SU-DHL-6 (cell line): Measurements from ENCODE around the gene SAFB2.
A peak's percentile ranks its signal among the peaks of the same experiment; 100 is the strongest.

Experiments used
- H2AFZ ChIP-seq: fragments of 200-600 bp; sonication (generic); 2 replicates; pipeline ENCODE4 v1.6.1; 2014; ENCODE audit warnings: low read depth, mild to moderate bottlenecking, moderate library complexity, mixed read lengths, antibody characterized with exemption, low read length; ENCODE audit not compliant: severe bottlenecking
- H3F3A ChIP-seq: fragments of 200-600 bp; shearing (Covaris generic); 2 replicates; pipeline ENCODE4 v1.6.0; 2016; ENCODE audit warnings: antibody characterized with exemption, mild to moderate bottlenecking; ENCODE audit not compliant: insufficient read depth
- H3K27ac ChIP-seq: fragments of 200-600 bp; sonication (generic); 2 replicates; pipeline ENCODE4 v1.5.1; 2016; ENCODE audit warnings: low read depth, mild to moderate bottlenecking, low read length, moderate library complexity, mixed read lengths
- H3K27me3 ChIP-seq: fragments of 200-600 bp; sonication (generic), shearing (Covaris generic); 2 replicates; pipeline ENCODE4 v1.6.0; 2014; ENCODE audit warnings: mild to moderate bottlenecking, low read length
- H3K36me3 ChIP-seq: fragments of 200-600 bp; sonication (generic); 2 replicates; pipeline ENCODE4 v1.6.1; 2014; ENCODE audit warnings: mild to moderate bottlenecking, low read length, mixed read lengths
- H3K4me2 ChIP-seq: fragments of 300-600, 200-600 bp; shearing (Covaris generic), sonication (generic); 2 replicates; pipeline ENCODE4 v1.6.0; 2014; ENCODE audit warnings: low read length, low read depth, mild to moderate bottlenecking; ENCODE audit not compliant: poor library complexity, severe bottlenecking
- H3K4me3 ChIP-seq: fragments of 200-600 bp; sonication (generic); 2 replicates; pipeline ENCODE4 v1.5.1; 2014; ENCODE audit warnings: antibody characterized with exemption, low read length, mild to moderate bottlenecking, mixed read lengths; ENCODE audit not compliant: insufficient read depth, poor library complexity, severe bottlenecking
- H3K79me2 ChIP-seq: fragments of 200-600 bp; sonication (generic); 2 replicates; pipeline ENCODE4 v1.6.1; 2014; ENCODE audit warnings: mild to moderate bottlenecking, low read length, moderate library complexity; ENCODE audit not compliant: insufficient read depth
- H3K9ac ChIP-seq: fragments of 200-600 bp; sonication (generic); 2 replicates; pipeline ENCODE4 v1.7.0; 2014; ENCODE audit warnings: mild to moderate bottlenecking, low read length
- H3K9me2 ChIP-seq: fragments of 200-600 bp; sonication (generic); replicated peaks from 2 replicates; pipeline ENCODE4 v1.6.1; 2014; ENCODE audit warnings: low read length; ENCODE audit not compliant: insufficient read depth
- H3K9me3 ChIP-seq: fragments of 200-600 bp; sonication (generic); 2 replicates; pipeline ENCODE4 v1.6.1; 2014; ENCODE audit warnings: low read length, mixed read lengths; ENCODE audit not compliant: insufficient read depth
- H4K20me1 ChIP-seq: fragments of 200-600 bp; sonication (generic); 2 replicates; pipeline ENCODE4 v1.6.1; 2014; ENCODE audit warnings: low read depth, mild to moderate bottlenecking, antibody characterized with exemption, low read length, moderate library complexity, mixed read lengths
- CTCF ChIP-seq: fragments of 200-600 bp; sonication (generic); IDR thresholded peaks from one replicate; pipeline ENCODE4 v1.5.1; 2017; ENCODE audit warnings: antibody characterized with exemption, mild to moderate bottlenecking, low read length, moderate library complexity; ENCODE audit not compliant: insufficient read depth, poor library complexity, severe bottlenecking
- EZH2phosphoT487 ChIP-seq: fragments of 200-600 bp; sonication (generic), shearing (Covaris generic); conservative IDR thresholded peaks from 2 replicates; pipeline ENCODE4 v1.6.1; 2018; ENCODE audit warnings: mild to moderate bottlenecking, antibody characterized with exemption, low read length, moderate library complexity, mixed read lengths

SAFB2 gene

GRCh38 chr19:5621311-5621944 is 1.1 kb downstream of the SAFB2 start:
- no peak overlapping the region for H3K27ac ChIP-seq
- peaks cover 36% of the 10 kb centered on the region for H3K36me3 ChIP-seq
- H3K27me3 ChIP-seq = no peaks in the 10 kb centered on the region
- H3K4me2 ChIP-seq = peak overlapping the region; percentile 86
- H3K79me2 ChIP-seq = peaks cover 94% of the 10 kb centered on the region
- no peaks in the 10 kb centered on the region for H3F3A ChIP-seq
- peak overlapping the region; percentile 95 for H3K9ac ChIP-seq
- peaks cover 15% of the 10 kb centered on the region for H4K20me1 ChIP-seq
- peak overlapping the region; percentile 89 for H3K4me3 ChIP-seq
- no peaks in the 10 kb centered on the region for H3K9me3 ChIP-seq
- H3K9me2 ChIP-seq = no peaks in the 10 kb centered on the region
- H2AFZ ChIP-seq = no peak overlapping the region
- TF ChIP-seq EZH2phosphoT487 (no peak), CTCF (no peak)

- H2AFZ ChIP-seq = no peak overlapping the region
- no peak overlapping the region for H3K4me3 ChIP-seq
- peaks cover 80% of the 10 kb centered on the region for H3K79me2 ChIP-seq
- TF ChIP-seq CTCF = no peak
- no peak for TF ChIP-seq EZH2phosphoT487
- H3F3A ChIP-seq = no peaks in the 10 kb centered on the region
- no peaks in the 10 kb centered on the region for H3K9me2 ChIP-seq
- no peaks in the 10 kb centered on the region for H3K9me3 ChIP-seq
- H3K27ac ChIP-seq = no peak overlapping the region
- peaks cover 30% of the 10 kb centered on the region for H3K36me3 ChIP-seq
- peak overlapping the region; percentile 86 for H3K4me2 ChIP-seq
- H4K20me1 ChIP-seq = peaks cover 6% of the 10 kb centered on the region; the same call in 1 of the 2 replicates
- peak overlapping the region; percentile 95 for H3K9ac ChIP-seq
- H3K27me3 ChIP-seq = no peaks in the 10 kb centered on the region
These were observed 2.6 kb downstream of the SAFB2 start for GRCh38 chr19:5619946-5620345.

DNA sequence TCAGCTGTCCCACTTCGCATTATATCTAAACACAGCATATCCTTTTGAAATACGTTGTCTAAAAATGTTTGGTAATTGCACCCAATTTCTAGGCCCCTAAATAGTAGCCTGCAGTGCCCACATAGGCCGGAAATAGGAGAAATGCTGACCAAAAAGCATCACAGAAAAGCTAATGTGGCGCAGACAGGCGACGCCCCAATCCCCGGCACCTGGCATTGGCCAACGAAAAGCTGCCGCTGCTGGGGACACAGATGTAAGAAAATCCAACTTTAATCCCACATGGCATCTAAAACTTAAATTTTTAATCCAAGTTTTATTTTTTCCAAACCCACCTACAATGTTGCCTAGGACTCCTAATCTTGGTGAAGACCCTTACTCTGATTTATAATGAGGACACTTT is 4.0 kb downstream of the SAFB2 start:
- Histone ChIP-seq H3K9ac (no peak overlapping the region), H3K27ac (no peak overlapping the region), H3K9me2 (no peaks in the 10 kb centered on the region), H4K20me1 (no peaks in the 10 kb centered on the region), H3K36me3 (peaks cover 36% of the 10 kb centered on the region), H3F3A (no peaks in the 10 kb centered on the region), H3K79me2 (peaks cover 66% of the 10 kb centered on the region), H3K4me2 (no peak overlapping the region), H3K9me3 (no peaks in the 10 kb centered on the region), H2AFZ (no peak overlapping the region), H3K27me3 (no peaks in the 10 kb centered on the region), H3K4me3 (no peak overlapping the region)
- no peak for TF ChIP-seq CTCF
- TF ChIP-seq EZH2phosphoT487 = no peak
